Stimulated activated CD8-positive, alpha-beta memory T cell treated with anti-CD3 and anti-CD28 coated beads, Interleukin-4, amount 100 ng/mL, for 1 hour (primary cell): ENCODE data around the gene KLHDC4.
A peak's percentile ranks its signal among the peaks of the same experiment; 100 is the strongest.
"Not testable (repeated sequence)": the region's sequence is repeated elsewhere in the genome, so short reads cannot be mapped to it uniquely, and the experiment has no call there.

ENCODE experiments used
- DNase-seq, 2 donors: peaks; one replicate each; pipeline ENCODE4 v3.0.0-alpha.2; 2020; ENCODE audit warnings: low read depth in 2 of 2, low spot score in 1 of 2

Gene KLHDC4

DNA sequence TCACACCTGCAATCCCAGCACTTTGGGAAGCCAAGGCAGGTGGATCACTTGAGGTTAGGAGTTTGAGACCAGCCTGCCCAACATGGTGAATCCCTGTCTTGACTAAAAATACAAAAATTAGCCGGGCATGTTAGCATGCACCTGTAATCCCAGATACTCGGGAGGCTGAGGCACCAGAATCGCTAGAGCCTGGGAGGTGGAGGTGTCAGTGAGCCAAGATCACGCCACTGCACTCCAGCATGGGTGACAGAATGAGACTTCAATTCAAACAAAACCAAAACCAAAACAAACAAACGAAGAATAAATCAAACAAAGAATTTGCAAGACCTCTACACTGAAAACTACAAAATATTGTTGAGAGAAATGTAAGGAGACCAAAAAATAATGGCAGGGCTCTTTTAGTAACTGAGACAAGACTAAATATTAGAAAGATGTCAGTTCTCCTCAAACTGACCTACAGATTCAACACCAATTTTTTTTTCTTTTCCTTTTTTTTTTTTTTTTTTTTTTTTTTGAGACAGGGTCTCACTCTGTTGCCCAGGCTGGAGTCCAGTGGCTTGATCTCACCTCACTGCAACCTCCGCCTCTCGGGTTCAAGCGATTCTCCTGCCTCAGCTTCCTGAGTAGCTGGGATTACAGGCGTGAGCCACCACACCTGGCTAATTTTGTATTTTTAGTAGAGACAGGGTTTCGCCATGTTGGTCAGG, 23.1 kb upstream of the KLHDC4 start:
- not testable (repeated sequence) for DNase-seq

DNA sequence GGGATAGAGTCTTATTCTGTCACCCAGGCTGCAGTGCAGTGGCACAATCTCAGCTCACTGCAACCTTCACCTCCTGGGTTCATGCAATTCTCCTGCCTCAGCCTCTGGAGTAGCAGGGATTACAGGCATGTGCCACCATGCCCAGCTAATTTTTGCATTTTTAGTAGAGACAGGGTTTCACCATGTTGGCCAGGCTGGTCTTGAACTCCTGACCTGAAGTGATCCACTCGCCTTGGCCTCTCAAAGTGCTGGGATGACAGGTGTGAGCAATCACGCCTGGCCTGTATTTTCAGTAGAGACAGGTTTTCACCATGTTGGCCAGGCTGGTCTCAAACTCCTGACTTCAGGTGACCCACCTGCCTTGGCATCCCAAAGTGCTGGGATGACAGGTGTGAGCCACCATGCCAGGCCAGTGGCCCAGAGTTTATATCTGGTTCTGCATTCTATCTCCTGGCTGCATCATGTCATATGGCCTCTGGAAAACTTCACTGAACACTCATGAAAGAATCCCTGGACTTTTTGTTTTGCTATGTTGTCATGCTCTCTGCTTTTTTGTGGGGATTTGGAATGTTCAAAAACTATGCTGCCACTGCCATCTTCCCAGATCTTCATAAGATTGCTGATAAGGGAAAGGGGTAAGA, 21.8 kb upstream of the KLHDC4 start:
- DNase-seq: not testable (repeated sequence)

DNA sequence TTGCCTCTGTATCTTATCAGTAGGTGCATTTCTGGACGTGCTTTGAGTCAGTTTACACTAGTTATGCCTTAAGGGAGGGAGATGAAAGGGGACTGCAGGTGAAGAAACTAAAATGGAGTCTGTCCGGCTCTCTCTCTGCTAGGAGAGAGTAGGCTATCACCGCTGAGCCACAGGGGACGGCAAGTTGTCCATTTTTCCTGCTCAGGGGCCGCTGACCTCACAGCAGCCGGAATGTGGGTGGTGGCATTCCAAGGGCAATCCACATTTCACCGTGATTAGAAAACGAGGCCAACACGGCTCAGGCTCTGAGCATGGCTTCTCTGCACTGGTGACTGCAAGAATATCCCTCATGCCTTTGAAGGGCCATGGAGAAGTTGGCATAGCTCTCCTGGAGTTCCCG, 19.0 kb upstream of the KLHDC4 start:
- DNase-seq: no peak

DNA sequence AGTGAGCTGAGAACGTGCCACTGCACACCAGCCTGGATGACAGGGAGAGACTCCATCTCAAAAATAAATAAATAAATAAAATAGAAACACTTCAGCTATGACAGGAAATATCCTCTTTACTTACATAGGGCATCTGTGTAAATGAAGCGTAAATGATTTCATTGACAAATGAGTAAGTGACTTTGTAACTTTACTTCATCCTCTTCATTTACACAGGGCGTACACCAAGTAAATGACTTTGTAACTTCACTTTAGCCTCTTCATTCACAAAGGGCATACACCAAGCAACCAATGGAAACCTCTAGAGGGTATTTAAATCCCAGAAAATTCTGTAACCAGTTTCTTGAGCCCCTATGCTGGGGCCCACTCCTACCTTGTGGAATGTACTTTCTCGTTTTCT, 16.2 kb upstream of the KLHDC4 start:
- DNase-seq: no peak

DNA sequence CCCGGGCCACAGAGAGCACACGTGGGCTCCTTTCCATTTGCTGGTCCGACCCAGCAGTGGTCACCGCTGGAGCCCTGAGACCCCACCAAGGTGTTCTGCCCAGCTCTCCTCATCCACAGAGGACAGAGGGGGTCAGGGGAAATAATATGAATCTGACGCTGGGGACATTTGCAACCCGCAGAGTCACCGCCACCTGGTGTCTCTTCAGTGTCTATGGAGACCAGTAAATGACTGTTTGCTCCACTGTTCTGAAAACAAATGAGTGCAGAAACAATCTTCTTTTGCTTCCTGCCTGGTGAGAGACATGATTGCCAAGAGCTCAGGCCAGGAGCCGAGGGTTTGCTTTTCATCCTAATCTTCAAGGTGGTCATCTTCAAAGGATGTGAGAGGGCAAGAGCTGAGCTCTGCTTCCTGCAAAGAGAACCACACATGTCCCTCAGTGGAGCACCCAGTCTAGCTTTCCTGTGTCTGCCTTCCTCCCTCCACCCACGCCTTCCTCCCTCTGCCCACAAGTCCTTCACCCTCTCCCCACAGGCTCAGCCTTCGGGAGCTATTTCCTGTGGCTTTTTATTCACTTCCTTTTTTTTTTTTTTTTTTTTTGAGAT, 14.7 kb upstream of the KLHDC4 start:
- DNase-seq: peak in 1 of 2 donors; percentile 15

DNA sequence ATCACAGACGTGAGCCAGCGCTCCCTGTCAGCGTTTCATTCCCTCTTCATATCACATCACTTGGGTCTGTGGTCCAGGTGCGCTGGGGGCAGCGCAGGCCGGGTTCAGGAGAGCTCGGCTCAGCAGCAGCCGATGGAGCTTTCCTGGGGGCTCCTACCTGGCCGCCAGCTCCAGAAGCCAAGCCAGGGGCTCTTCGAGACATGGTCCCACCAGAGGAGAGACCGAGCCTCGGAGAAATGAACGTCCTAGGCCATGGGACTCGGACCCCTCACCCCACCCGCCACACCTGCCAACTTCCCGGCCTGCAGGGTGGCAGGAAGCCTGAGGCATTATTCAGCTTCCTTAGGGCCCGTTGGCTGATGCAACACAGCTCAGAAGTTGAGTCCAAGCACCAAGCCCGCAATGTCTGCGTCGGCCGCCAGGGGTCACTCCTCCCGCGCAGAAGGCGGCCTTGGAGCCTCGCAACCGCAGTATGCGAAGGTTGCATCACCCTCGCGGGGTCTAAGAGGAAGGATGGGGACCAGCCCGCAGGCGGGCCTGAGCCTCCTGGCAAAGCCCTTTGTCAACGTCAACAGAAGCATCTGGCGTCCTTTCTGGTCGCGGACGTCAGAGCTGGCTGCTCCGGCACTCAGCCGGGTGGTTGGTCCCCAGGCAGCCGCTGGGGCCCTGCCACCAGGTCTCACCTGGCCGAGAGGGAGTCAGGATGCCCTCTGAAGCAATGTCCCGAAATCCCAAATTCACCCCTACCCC, 13.2 kb upstream of the KLHDC4 start:
- peak; percentile 81 to 85 for DNase-seq

DNA sequence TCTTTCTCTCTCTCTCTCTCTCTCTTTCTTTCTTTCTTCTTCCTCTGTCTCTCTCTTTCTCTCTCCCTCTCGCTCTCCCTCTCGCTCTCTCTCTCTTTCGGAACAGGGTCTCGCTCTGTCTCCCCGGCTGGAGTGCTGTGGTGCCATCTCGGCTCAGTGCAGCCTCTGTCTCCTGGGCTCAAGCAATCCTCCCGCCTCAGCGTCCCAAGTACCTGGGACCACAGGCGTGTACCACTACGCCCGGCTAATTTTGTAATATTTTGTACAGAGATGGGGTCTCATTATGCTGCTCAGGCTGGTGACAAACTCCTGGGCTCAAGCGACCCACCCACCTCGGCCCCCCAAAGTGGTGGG, 12.7 kb upstream of the KLHDC4 start:
- DNase-seq: no peak

DNA sequence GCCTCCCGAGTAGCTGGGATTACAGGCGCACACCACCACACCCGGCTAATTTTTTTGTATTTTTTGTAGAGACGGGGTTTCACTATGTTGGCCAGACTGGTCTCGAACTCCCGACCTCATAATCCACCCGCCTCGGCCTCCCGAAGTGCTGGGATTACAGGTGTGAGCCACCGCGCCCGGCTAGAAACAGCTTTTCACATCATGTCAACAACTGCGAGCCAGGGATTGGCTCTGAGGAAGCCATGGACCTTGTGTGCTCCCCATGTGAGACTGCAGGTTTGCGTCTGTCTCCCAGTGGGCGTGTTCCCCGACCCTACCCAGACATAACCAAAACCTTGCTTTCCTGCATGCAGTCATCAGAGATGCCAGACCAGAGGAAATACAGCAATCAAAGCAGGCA, 8.1 kb upstream of the KLHDC4 start:
- DNase-seq: not testable (repeated sequence)

DNA sequence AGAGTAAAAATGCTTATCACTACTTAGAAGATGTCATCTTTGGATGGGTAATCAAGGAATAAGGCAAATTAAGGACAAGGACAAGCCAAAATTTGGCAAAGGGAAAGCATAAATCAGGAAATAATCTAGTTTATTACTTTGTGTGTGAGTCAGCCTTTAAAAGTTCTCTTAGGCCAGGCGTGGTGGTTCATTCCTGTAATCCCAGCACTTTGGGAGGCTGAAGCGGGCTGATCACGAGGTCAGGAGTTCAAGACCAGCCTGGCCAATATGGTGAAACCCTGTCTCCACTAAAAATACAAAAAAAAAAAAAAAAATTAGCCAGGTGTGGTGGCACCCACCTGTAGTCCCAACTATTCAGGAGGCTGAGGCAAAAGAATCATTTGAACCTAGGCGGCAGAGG, 1.7 kb upstream of the KLHDC4 start:
- not testable (repeated sequence) for DNase-seq

DNA sequence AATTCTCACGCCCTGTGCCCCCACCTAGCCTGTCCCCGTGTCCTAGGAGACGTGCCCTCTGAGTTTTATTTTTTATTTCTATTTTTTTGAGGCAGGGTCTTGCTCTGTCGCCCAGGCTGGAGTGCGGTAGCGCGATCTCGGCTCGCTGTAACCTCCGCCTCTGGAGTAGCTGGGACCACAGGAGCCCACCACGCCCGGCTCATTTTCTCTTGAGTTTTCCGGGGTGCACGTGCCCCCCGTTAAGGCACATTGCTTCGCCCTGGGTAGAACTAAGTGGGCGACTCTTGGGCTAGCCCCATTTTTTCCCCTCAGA, 655 bp upstream of the KLHDC4 start:
- no peak for DNase-seq

DNA sequence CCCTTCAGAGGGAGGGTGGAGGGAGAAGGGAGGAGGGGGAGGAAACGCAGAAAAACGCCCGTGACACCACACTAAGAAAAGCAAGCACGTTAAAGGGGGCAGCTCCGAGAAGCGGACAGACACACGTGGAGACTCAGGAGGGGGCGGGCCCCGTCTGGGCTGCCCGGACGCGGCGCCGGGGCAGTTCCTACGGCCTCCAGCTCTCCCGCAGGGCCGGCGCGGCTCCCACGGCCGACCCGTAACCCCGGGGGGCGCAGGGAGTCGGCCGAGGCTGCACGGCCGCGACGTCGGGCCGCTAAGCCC, 362 bp downstream of the KLHDC4 start:
- DNase-seq: peak in 1 of 2 donors; percentile 48

DNA sequence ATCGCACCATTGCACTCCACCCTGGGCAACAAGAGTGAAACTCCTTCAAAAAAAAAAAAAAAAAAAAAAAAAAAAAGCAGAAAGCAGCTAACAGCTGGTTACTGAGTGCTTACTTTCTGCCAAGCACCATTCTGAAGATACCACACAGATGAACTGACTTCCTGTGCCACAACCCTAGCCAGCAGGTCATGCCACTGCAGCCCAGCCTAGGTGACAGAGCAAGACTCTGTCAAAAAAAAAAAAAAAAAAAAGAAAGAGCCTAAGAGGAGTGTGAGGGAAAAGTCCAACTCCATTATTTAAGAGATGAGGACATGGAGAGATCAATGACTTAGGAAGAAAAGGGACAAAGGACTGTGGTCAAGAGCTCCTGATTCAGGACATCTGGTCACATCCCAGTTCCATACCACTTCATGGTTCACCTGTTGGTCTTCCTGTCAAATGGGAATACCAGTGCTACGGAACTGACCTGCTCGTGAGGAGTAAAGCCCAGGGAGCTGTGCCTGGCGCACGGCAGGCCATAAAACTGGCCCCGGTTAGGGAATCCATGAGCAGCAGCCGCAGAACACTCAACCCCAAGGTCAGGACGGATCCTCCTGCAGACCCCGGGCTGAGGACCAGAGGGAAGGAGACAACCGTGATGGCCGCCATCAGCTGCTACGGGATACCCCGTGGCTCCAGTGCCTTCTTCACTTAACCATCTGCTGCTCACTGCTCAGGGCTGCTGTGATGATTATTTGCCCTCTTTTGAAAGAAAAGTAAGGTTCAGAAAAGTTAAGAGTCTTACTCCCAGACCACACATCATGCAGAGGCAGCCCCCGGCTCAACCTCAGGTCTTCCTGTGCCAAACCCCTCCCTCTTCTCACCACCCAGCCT, 950 bp downstream of the KLHDC4 start:
- DNase-seq: no peak

DNA sequence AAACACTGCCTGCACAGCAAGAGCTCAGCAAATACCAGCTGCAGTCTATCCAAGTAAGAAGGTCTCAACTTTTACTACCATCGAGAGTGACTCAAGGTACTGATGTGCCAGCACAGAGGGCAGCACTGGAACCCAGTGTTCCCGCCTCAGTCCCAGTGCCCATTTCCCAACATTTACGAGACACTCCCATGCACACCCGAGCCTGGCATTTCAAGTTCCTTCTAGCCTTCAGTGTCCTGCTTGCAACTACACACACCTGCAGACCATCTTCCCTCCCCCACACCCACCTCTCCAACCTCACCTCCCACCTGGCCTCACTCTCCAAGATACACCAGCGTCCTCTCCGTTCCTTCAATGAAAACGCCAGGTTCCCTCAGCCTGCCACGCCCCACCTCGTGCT, 3.2 kb downstream of the KLHDC4 start:
- no peak for DNase-seq

DNA sequence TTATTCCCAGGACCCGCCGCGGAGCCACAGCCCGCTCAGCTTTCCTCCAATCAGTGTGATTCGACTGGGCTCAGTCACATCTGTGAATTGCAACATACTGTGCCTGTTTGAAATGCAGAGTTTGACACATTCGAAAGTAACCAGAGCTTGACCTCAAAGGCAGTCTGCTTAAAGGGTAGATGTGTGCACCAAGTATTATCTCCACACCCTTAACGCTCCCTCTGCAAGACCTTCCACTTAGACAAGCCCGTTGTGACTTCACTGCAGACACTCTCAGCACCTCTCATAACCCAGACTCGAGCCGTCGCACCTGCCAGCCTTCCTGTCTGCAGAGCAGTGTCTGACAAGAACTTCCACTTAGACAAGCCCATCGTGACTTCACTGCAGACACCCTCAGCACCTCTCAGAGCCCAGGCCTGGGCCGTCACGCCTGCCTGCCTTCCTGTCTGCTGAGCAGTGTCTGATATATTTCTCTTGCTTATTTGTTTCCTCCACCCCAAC, 3.7 kb downstream of the KLHDC4 start:
- DNase-seq: peak in 1 of 2 donors; percentile 15

DNA sequence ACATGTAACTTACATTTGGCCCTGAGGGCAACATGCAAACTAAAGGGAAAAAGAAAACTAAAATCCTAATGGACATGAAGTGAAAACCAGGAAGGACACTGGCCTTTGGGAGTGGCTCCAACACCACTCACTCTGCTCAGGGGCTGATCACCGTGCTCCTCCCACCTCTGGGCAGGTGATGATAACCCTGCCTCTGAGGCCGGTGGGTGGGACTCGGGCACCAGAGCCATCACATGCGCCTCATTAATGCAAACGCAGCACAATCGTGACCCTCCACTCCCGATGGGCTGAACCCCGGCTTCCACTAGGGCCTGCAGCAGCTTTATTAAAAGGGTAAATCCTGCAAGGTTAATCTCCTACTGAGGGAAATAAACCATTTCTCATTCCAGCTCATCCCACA, 4.7 kb downstream of the KLHDC4 start:
- DNase-seq: no peak

DNA sequence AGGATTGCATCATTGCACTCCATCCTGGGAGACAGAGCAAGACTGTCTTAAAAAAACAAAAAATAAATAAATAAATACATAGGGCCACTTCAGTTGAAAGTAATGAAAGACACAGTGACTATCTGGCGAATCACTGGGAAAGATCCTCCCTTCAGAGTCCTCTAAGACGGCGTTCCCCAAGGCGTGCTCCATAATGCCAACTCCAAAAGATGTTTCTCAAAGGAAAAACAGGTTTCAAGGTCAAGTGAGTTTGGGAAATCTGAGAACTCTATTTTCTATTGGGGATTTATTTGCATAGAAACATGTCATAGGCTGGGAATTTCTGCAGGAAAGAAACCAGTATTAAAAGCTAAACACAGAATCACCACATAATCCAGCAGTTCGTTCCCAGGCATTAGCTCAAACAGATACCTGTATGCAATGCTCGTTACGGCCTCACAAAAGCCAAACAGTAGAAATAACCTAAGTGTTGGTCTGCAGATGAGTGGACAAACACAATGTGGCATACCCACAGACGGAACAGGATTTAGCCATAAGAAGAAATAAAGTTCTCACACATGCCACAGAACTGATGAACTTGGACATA, 7.9 kb downstream of the KLHDC4 start:
- no peak for DNase-seq

DNA sequence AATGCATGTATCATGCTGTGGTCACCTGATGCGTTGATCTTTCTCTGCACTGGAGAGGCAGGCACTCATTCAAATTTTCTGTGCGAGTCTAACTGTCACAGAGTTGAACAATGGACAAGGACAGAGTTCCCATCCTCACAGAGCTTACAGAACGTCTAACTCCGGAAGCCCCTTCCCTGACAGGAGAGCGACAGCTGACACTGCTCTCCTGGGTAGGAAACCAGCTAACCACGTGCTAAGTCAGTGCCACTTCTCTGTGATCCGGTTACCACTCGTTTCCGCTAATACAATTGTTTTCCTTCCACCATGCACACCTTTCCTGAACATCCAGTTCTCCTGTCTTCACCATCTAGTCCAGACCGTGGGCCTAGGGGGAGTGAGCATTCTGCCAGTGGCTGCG, 11.3 kb downstream of the KLHDC4 start:
- no peak for DNase-seq

DNA sequence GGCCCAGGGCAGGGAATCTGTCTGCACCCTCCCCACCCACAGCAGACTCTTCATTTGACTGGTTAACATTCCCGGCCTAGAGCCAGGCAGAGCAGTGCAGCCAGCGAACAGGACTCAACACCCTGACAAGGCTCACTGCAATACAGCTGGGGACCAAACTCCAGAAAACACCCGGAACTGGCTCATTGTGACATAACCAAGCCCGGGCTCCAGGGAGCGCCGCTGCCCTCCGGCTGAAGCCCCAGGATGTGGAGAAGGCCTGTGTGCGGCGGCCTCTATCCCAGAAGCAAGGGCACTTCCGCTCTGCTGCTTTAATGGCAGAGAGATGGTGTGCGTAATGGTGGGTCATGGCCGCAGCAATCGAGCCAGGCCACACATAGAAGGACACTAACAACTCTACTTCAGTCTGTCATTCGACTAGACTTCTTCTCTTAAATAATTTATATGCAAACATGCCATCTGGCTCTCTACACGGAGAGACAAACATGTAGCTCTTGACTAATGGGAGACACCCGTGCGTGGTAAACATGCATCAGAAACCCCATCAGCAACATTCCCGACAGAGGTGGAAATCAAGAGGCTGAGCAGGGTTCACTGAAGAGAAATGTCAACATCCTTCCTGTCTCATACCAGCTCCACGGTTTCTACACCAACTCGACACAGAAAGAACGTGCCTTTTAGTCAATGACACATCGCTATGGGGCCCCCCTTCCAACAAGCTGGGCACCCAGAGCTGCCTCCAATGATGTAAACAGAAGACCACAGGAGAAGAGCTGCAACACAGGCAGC, 18.0 kb downstream of the KLHDC4 start:
- no peak for DNase-seq

DNA sequence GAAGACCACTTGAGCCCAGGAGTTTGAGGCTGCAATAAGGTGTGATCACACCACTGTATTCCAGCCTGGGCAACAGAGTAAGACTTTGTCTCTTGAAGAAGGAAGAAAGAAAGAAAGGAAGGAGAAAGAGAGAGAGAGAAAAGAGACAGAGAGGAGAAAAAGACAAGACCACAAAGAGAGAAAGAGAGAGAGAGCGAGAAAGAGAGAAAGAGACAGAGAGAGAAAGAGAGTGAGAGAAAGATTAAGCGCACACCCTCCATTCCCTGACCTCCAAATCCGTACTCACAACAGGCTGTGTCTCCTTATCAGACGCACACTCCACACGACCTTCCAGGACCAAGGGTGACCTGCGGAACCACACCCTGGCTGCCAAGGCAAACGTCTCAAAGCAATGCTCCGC, 19.6 kb downstream of the KLHDC4 start:
- no peak for DNase-seq
